MV-4-11 (cell line): ENCODE data around the gene KCNH8.

Experiments
- DNase-seq: peaks from one replicate; lab custom pipeline; 2025; lab: John Stamatoyannopoulos, UW

Gene KCNH8

GRCh38 chr3:19365471-19365870 is 217.2 kb downstream of the KCNH8 start:
- no peak for DNase-seq

DNA sequence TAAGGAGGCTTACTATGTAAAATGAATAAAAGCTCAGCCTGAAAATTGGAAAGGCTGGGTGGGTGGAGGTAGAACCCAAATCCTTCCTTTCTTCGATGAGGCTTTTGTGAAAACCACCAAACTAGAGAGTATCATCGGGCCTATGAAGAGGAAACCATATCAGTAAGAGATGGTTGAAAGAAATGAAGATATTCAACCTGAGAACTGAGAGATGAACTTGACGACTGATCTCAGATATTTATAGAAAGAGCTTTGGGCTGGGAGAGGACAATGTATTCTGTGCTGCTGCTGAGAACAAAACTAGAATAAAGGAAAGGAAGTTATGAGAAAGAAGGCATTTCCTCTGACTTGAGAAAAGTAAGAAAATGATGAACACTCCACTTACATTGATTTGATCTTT is 236.6 kb downstream of the KCNH8 start:
- DNase-seq: no peak

DNA sequence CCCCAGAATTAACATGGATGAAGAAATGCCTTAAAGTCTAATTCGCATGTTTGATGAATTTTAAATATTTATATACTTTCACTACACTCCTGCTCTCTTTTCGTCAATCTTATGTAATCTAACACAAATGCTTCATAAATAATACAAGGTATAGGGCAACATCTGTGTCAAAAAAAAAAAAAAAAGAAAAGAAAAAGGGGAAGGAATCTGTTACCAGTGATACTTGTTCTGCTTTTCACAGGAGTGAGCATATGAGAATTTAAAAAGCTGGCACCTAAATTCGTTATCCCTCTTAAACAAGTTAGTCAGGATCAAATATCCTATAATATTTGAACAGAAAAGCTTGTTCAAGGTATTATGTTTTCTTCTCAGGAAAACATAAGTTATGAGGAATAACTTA is 243.8 kb downstream of the KCNH8 start:
- no peak for DNase-seq

- DNase-seq: no peak
Measured at GRCh38 chr3:19394946-19395345, 246.6 kb downstream of the KCNH8 start.

DNA sequence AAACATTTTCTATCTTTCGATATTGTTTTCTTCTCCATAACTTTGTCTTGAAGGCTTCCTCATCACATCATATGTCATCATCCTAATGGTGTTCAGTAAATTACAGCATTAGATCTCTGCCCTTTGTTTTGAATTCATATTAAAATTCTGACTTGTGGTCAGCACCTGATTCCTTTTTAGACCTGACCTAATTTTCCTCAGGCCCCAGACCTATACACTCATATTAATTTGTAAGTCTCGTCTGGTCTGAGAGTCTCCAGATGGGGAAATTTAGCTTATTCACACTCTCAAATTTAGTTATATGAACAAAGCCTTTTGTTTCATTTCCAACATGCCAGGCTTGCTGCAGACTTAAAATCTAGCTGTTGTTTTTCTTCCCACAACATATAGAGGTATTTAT is 248.4 kb downstream of the KCNH8 start:
- no peak for DNase-seq

GRCh38 chr3:19399356-19399755 is 251.0 kb downstream of the KCNH8 start:
- no peak for DNase-seq

GRCh38 chr3:19399836-19400235 is 251.5 kb downstream of the KCNH8 start:
- no peak for DNase-seq

GRCh38 chr3:19420159-19420558 is 271.8 kb downstream of the KCNH8 start:
- DNase-seq: no peak

DNA sequence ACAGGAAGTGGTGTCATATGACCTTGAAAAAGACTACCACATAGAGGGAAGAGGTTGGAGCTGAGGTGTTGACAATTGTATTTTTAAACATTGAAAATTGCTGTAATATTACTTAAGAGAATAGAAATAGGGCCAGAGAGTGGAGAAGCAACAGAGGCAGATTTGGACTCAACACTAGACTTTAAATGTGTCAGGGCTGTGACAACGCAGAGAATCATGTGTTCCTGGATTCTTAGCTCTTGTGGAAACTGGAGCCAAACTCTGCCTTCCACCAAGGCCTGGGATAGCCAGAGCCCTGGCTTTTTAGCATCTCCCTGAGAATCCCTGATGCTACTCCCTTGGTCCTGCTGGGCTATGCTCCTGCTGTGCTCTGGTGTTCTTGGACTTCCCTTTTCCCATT is 277.5 kb downstream of the KCNH8 start:
- no peak for DNase-seq

DNA sequence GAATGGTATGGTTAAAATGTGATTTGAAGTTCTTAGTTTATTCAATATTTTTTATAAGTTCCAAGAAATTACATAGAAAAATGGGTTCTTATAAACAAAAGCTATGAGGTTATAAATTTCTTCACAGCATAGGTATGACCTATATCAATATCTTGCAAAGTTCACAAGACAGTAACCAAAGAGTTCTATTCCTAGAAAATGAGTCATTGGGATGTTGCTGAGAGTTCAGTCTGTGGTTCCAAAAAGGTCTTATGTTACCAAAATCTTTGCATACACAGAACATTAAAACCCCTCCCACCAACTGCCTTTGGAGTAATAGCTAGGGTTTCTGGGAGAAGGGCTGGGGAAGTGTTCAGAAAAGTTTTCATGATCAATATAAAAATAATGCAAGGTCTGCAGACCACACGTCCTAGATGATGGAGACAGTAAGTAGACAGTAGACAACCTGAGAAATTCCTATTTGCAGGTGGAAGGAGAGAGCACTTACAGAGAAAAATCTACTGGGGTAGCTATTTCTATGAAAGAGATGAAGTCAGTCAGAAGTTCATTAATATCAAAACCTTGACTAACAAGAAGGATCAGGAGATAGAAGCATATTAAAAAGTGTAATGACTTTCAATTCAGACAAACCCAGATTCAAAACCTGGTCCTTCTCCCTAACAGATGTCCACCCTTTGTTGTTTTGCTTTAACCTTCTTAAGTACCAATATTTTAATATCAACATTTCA is 279.3 kb downstream of the KCNH8 start:
- no peak for DNase-seq

DNA sequence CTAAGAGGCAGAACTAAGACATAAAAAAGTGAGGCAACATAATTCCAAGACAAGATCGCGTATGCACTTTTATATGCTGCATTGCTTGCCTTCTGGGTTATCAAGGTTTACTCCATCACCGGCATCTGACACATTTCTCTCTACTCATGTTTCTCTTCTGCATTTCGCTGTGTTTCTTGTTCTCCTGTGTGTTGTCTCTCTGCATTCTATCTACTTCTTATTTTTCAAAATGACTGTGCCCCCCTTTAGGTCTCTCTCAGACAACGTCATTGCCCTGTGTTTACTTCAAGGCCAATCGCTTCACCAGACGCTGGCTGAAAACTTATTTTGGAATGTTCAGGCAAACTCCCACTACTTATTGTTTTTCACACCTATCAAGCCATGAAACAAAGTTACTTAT is 280.4 kb downstream of the KCNH8 start:
- DNase-seq: no peak

DNA sequence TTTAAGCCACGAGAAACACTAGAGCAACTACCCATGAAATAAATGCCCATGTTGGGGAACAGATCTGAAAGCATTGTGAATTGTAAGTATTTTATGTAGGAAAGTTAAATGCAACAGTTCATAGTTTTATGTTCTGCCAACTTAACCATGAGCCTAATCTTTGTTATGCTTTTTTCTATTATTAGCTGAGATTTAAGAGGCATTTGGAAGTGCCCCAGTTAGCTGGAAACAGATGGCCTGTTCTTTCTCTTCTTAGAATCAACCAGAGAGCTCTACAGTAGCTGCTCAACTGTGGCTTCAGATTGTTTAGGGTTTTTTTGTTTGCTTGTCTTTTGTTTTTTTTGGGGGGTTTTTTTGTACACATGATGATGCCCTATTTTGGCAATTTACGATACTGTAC is 284.4 kb downstream of the KCNH8 start:
- no peak for DNase-seq

- no peak for DNase-seq
Measured at GRCh38 chr3:19436746-19437145, 288.4 kb downstream of the KCNH8 start.

DNA sequence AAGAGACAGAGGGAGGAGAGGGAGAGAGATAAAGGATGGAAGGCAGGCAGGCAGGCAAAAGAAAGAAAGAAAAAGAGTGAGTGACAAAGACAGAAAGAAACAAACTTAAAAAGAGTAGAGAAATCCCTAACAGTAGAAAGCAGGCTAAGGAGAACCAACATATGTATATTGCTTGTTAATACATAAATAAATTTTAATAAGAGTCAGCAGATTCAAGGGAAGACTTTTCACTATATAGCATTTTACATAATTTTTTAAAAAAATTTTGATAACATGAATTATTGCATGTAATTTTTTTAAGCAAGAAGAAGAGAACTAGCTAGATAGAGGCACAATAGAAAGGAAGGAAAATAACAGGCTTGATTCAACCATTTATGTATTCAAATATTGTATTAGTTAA is 291.6 kb downstream of the KCNH8 start:
- no peak for DNase-seq

- DNase-seq: no peak
Measured at GRCh38 chr3:19446138-19446537, 297.8 kb downstream of the KCNH8 start.

DNA sequence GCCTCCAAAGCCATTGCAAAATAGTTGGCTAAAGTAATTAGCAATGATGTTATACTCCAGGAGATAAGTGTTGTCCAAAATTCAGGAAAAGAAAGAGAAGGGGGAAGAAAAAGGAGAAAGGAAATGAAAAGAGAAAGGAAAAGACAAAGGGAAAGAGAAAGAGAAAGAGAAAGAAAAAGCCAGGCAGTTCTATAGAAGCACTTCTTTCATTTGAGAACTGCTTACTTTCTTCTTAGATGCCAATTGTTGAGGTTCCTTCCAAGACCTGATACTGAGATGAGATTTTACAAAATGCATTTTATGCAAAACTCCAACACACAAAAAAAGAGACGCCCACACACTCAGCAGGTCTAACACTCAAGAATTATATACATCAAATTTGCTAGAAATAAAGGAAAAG is 298.4 kb downstream of the KCNH8 start:
- DNase-seq: no peak

DNA sequence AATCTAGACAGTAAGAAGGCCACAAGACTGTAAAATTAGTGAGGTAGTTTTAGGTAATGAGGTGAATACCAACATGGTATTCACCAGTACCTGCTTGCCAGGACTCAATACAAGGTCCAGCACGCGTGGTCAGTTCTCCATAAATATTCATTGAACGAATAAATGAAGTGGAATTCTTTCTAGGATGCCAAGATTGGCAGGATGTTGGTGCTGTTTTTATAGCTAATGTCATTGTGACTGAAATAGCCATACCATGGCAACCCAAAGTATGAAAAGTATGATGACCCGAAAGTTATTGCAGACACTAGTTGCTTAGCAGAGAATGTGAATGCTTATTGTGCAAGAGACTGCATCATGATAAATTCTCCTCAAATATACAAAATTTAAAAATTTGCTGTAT is 307.2 kb downstream of the KCNH8 start:
- no peak for DNase-seq

DNA sequence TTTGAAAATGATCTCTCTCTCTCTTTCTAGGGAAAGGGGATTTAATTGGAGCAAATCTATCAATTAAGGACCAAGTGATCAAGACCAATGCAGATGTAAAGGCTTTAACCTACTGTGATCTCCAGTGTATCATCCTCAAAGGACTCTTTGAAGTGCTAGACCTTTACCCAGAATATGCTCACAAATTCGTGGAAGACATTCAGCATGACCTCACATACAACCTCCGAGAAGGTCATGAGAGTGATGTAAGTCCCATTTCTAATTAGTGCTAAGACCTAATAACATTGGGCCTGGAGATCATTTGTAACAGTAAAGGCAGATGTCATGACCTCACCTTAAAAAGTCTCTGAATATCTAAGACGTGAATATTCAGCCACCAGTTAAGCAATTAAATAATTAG is 308.4 kb downstream of the KCNH8 start:
- no peak for DNase-seq

GRCh38 chr3:19457449-19457848 is 309.1 kb downstream of the KCNH8 start:
- no peak for DNase-seq

DNA sequence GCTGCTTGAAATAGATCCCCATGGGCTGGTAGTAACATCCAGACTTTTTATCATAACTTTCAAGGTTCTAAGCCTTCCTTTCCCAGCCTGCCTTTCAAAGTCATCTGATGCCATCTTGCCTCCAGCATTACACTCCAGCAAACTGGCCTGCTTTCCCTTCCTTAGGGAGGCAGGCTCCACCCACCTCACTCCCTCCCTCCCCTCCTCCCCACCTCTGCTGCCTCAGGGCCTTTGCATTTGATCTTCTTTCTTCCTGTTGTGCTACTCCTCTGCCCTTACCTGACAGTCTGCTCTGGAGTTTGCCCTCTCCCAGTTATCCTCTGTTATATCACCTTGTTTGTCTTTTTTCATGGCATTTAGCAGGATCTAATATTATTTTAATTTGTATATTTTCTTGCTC is 319.5 kb downstream of the KCNH8 start:
- DNase-seq: no peak

DNA sequence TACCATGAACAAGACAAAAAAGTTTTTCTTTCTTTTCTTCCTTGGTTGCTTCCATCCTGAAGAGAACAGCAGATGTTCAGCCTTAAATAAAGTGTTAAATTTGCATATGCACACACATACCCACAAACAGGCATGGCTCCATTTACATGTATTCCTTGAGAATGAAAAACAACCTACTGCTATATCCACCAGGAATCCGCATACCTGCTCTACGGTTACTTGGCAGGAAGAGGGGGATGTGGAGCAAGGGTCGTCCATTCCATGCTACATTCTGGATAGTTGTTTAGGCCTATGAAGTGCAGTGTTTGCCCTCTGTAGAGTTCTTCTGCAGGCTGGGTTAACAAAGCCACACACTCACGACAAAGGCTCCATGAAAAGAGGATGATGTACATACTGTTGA is 322.8 kb downstream of the KCNH8 start:
- DNase-seq: no peak

DNA sequence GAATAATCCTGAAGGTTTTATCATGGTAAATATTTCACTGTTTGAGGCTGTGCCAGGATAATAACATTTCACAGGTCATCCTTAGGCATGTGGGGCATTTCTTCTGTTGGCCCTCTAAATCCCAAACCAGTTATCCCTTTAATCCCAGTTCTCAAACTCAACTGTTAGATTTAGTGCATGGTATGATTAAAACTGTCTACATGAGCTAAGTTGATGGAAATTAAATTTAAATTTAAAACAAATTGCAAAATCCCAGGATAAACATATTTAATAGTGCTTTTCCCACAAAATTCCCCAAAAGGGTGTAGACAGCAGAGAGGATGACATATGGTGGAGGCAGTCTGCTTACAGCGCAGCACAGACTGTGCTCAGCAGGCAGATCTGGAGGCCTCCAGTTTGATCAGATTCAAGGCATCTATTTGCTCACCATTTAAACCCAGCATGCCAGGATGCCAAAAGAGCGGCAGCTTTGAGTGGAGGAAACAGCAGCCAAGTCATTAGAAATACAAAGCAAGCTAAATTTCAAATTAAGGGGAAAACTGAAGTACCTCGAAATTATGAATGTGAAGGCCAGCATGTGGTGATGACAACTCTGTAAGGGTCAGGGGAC is 325.8 kb downstream of the KCNH8 start:
- no peak for DNase-seq

GRCh38 chr3:19476281-19476680 is 328.0 kb downstream of the KCNH8 start:
- DNase-seq: no peak

- DNase-seq: no peak
Measured at GRCh38 chr3:19485267-19485666, 337.0 kb downstream of the KCNH8 start.
